H1 (cell line): Measurements from ENCODE around the gene ANKRD29. TPM values are rescaled to one million over a fixed set of nuclear protein-coding genes. Genes with fewer than 3 reads are reported as not detected.

Experiments used
- CTCF ChIA-PET: fragments of 300-600 bp; sonication (Branson Sonifier 250); formaldehyde crosslinking; loops from one replicate; lab custom pipeline; 2021; ENCODE audit not compliant: partially characterized antibody; lab: Charles Lee
- POLR2A ChIA-PET: fragments of 300-600 bp; sonication (Branson Sonifier 250); formaldehyde crosslinking; loops from one replicate; lab custom pipeline; 2021; ENCODE audit warnings: inconsistent platforms; ENCODE audit not compliant: partially characterized antibody; lab: Charles Lee
- DNase-seq, 2 experiments: peaks; one replicate each; pipeline versions ENCODE4 v3.0.0 to v3.0.0-alpha.2; 2010 to 2022; ENCODE audit warnings: low spot score in 2 of 2, low read depth in 1 of 2, mixed read lengths in 1 of 2
- FAIRE-seq: peaks from 2 replicates; lab custom pipeline; 2011; peaks lifted over from hg19 to GRCh38; lab: Jason Lieb, UNC
- H2AFZ ChIP-seq: 2 replicates; pipeline ENCODE4 v1.8.1; 2012; ENCODE audit warnings: low read length, inconsistent platforms
- H2AK5ac ChIP-seq: 2 replicates; pipeline ENCODE4 v1.6.1; 2013; ENCODE audit warnings: low read depth, low read length
- H2BK120ac ChIP-seq: replicated peaks from 2 replicates; pipeline ENCODE3; 2013; ENCODE audit warnings: low read depth, low read length, inconsistent platforms
- H2BK12ac ChIP-seq: 2 replicates; pipeline ENCODE4 v1.6.1; 2013; ENCODE audit warnings: low read depth, low read length
- H2BK15ac ChIP-seq: 2 replicates; pipeline ENCODE4 v1.6.1; 2013; ENCODE audit warnings: low read length
- H2BK20ac ChIP-seq: 2 replicates; pipeline ENCODE4 v1.6.1; 2013; ENCODE audit warnings: low read length
- H2BK5ac ChIP-seq: 2 replicates; pipeline ENCODE4 v1.6.1; 2013; ENCODE audit warnings: low read depth, low read length
- H3K14ac ChIP-seq: 2 replicates; pipeline ENCODE4 v1.6.1; 2013; ENCODE audit warnings: inconsistent platforms; ENCODE audit not compliant: insufficient read length
- H3K18ac ChIP-seq: 2 replicates; pipeline ENCODE4 v1.6.1; 2013; ENCODE audit warnings: low read length; ENCODE audit errors: extremely low read depth
- H3K23ac ChIP-seq: 2 replicates; pipeline ENCODE4 v1.6.1; 2013; ENCODE audit warnings: inconsistent platforms; ENCODE audit not compliant: insufficient read length
- H3K23me2 ChIP-seq: 2 replicates; pipeline ENCODE4 v1.6.1; 2013; ENCODE audit warnings: low read depth, low read length
- H3K27ac ChIP-seq: 2 replicates; pipeline ENCODE4 v1.6.1; 2011; ENCODE audit warnings: low read depth, low read length, inconsistent platforms
- H3K27me3 ChIP-seq, 4 experiments: replicated peaks in 1 of 4; 1 replicate in 1 of 4; 2 replicates in 3 of 4; pipeline versions ENCODE4 v1.6.1 to v1.8.1; 2011 to 2013; ENCODE audit warnings: low read length in 3 of 4, mild to moderate bottlenecking in 3 of 4, inconsistent platforms in 2 of 4, mixed read lengths in 2 of 4, moderate library complexity in 1 of 4; ENCODE audit not compliant: control insufficient read depth in 3 of 4, insufficient read depth in 3 of 4; ENCODE audit errors: extremely low read depth in 1 of 4
- H3K36me3 ChIP-seq, 4 experiments: 2 replicates each; pipeline versions ENCODE4 v1.6.1 to v1.8.1; 2011 to 2013; ENCODE audit warnings: mild to moderate bottlenecking in 4 of 4, low read length in 3 of 4, moderate library complexity in 2 of 4, control low read depth in 1 of 4, inconsistent platforms in 1 of 4; ENCODE audit not compliant: insufficient read depth in 4 of 4, control insufficient read depth in 2 of 4
- H3K4ac ChIP-seq: replicated peaks from 2 replicates; pipeline ENCODE3; 2013; ENCODE audit warnings: low read length, low read depth, mixed read lengths, inconsistent platforms; ENCODE audit not compliant: insufficient read length
- H3K4me1 ChIP-seq, 4 experiments: replicated peaks in 1 of 4; 1 replicate in 1 of 4; 2 replicates in 3 of 4; pipeline versions ENCODE4 v1.6.1 to v1.8.1; 2011 to 2013; ENCODE audit warnings: low read length in 3 of 4, inconsistent platforms in 2 of 4, mixed read lengths in 1 of 4; ENCODE audit not compliant: insufficient read depth in 4 of 4, control insufficient read depth in 3 of 4
- H3K4me2 ChIP-seq, 2 experiments: 2 replicates each; pipeline versions ENCODE4 v1.6.1 to v1.8.1; 2011 to 2013; ENCODE audit warnings: low read depth in 2 of 2, low read length in 2 of 2, control low read depth in 1 of 2, inconsistent platforms in 1 of 2, mild to moderate bottlenecking in 1 of 2; ENCODE audit not compliant: insufficient read depth in 1 of 2
- H3K4me3 ChIP-seq, 4 experiments: fragments of 200-600, 300-600 bp in 1 of 4; sonication (generic), shearing (Covaris generic), sonication (Bioruptor Twin) in 1 of 4; 2 replicates each; pipeline versions ENCODE4 v1.5.1 to v1.8.1; 2011 to 2016; ENCODE audit warnings: low read length in 4 of 4, low read depth in 3 of 4, control low read depth in 2 of 4, inconsistent platforms in 2 of 4, mild to moderate bottlenecking in 2 of 4, mixed read lengths in 1 of 4, moderate library complexity in 1 of 4; ENCODE audit not compliant: insufficient read depth in 2 of 4; ENCODE audit errors: extremely low read depth in 1 of 4
- H3K56ac ChIP-seq: replicated peaks from 2 replicates; pipeline ENCODE3; 2013; ENCODE audit warnings: low read depth, mild to moderate bottlenecking, mixed read lengths, low read length, inconsistent platforms; ENCODE audit not compliant: insufficient read length
- H3K79me1 ChIP-seq: 2 replicates; pipeline ENCODE4 v1.6.1; 2013; ENCODE audit warnings: low read depth, low read length, control low read depth
- H3K79me2 ChIP-seq, 2 experiments: 2 replicates each; pipeline versions ENCODE4 v1.6.1 to v1.8.1; 2012 to 2013; ENCODE audit warnings: low read length in 2 of 2, mild to moderate bottlenecking in 2 of 2, inconsistent platforms in 1 of 2; ENCODE audit not compliant: insufficient read depth in 2 of 2, control insufficient read depth in 1 of 2
- H3K9ac ChIP-seq, 4 experiments: replicated peaks in 1 of 4; 1 replicate in 1 of 4; 2 replicates in 3 of 4; pipeline versions ENCODE4 v1.6.1 to v1.8.1; 2011 to 2013; ENCODE audit warnings: low read depth in 3 of 4, low read length in 3 of 4, control low read depth in 2 of 4, mild to moderate bottlenecking in 2 of 4, moderate library complexity in 2 of 4, inconsistent platforms in 1 of 4; ENCODE audit errors: extremely low read depth in 1 of 4
- H3K9me3 ChIP-seq, 2 experiments: 2 replicates each; pipeline versions ENCODE4 v1.6.1 to v1.8.1; 2012 to 2013; ENCODE audit warnings: mild to moderate bottlenecking in 2 of 2, moderate library complexity in 2 of 2, control low read depth in 1 of 2, inconsistent platforms in 1 of 2, low read depth in 1 of 2, low read length in 1 of 2, mixed read lengths in 1 of 2; ENCODE audit not compliant: insufficient read depth in 2 of 2
- H4K20me1 ChIP-seq, 2 experiments: replicated peaks in 1 of 2; 2 replicates each; pipeline versions ENCODE3 to v1.8.1; 2011 to 2013; ENCODE audit warnings: inconsistent platforms in 2 of 2, low read length in 2 of 2, mild to moderate bottlenecking in 1 of 2; ENCODE audit not compliant: insufficient read depth in 2 of 2, control insufficient read depth in 1 of 2
- H4K5ac ChIP-seq: 2 replicates; pipeline ENCODE4 v1.6.1; 2013; ENCODE audit warnings: low read length, low read depth, mixed read lengths, inconsistent platforms; ENCODE audit not compliant: insufficient read length
- H4K8ac ChIP-seq: 2 replicates; pipeline ENCODE4 v1.8.0; 2013; ENCODE audit warnings: mild to moderate bottlenecking, moderate library complexity, low read length, inconsistent platforms; ENCODE audit not compliant: insufficient read depth; ENCODE audit errors: extremely low read depth
- H4K91ac ChIP-seq: replicated peaks from 2 replicates; pipeline ENCODE3; 2013; ENCODE audit warnings: low read length, mixed read lengths, inconsistent platforms; ENCODE audit not compliant: insufficient read length
- BRCA1 ChIP-seq: IDR thresholded peaks from 2 replicates; pipeline ENCODE4 v1.6.1; 2012; ENCODE audit warnings: low read depth, low read length, improper control_type of control experiment
- CBX8 ChIP-seq: fragments of 300-800, 300-1000 bp; sonication (generic); IDR thresholded peaks from 2 replicates; pipeline ENCODE4 v1.7.1; 2016; ENCODE audit warnings: low read depth, low read length, borderline replicate concordance
- CREB1 ChIP-seq: IDR thresholded peaks from 2 replicates; pipeline ENCODE4 v1.6.1; 2012; ENCODE audit warnings: inconsistent platforms
- CTBP2 ChIP-seq: IDR thresholded peaks from 2 replicates; pipeline ENCODE4 v1.7.0; 2011; ENCODE audit warnings: borderline replicate concordance, mild to moderate bottlenecking, moderate library complexity, mixed read lengths, low read length; ENCODE audit not compliant: insufficient read depth, insufficient read length
- E2F6 ChIP-seq: IDR thresholded peaks from 2 replicates; pipeline ENCODE4 v1.6.1; 2012; ENCODE audit warnings: inconsistent platforms
- EZH2 ChIP-seq: fragments of 200-600 bp; sonication (generic); IDR thresholded peaks from 2 replicates; pipeline ENCODE4 v1.7.1; 2012; ENCODE audit warnings: low read depth, mild to moderate bottlenecking, moderate library complexity, low read length, inconsistent platforms; ENCODE audit not compliant: severe bottlenecking
- GABPA ChIP-seq: IDR thresholded peaks from 2 replicates; pipeline ENCODE4 v1.6.1; 2011; ENCODE audit warnings: mild to moderate bottlenecking, low read length, moderate library complexity, borderline replicate concordance; ENCODE audit not compliant: insufficient read depth
- JUN ChIP-seq: IDR thresholded peaks from 2 replicates; pipeline ENCODE4 v1.6.1; 2011; ENCODE audit warnings: low read depth, mild to moderate bottlenecking, improper control_type of control experiment, low read length
- JUND ChIP-seq: IDR thresholded peaks from 2 replicates; pipeline ENCODE4 v1.6.1; 2011; ENCODE audit warnings: mild to moderate bottlenecking, improper control_type of control experiment, low read length
- RAD21 ChIP-seq, 2 experiments: IDR thresholded peaks in 1 of 2; conservative IDR thresholded peaks in 1 of 2; 2 replicates each; pipeline ENCODE4 v1.6.1; 2011; ENCODE audit warnings: low read depth in 2 of 2, low read length in 2 of 2, improper control_type of control experiment in 1 of 2, inconsistent platforms in 1 of 2, mild to moderate bottlenecking in 1 of 2, moderate library complexity in 1 of 2
- SP1 ChIP-seq: IDR thresholded peaks from 2 replicates; pipeline ENCODE4 v1.6.1; 2011; ENCODE audit warnings: low read depth, low read length
- YY1 ChIP-seq: IDR thresholded peaks from 2 replicates; pipeline ENCODE4 v1.6.1; 2011; ENCODE audit warnings: low read depth, mild to moderate bottlenecking, low read length
- ZNF274 ChIP-seq: IDR thresholded peaks from 2 replicates; pipeline ENCODE4 v1.7.0; 2012; ENCODE audit warnings: low read length, borderline replicate concordance; ENCODE audit errors: extremely low read depth
- WGBS, 2 experiments: shearing (Covaris generic) in 1 of 2; methylation state at CpG; one replicate each; pipeline versions ENCODE4 v1.1.6 to v1.1.7; 2013 to 2015; ENCODE audit warnings: low lambda C conversion rate in 2 of 2, mixed read lengths in 2 of 2, inconsistent platforms in 1 of 2, low coverage in 1 of 2, missing lambda C conversion rate in 1 of 2; ENCODE audit not compliant: insufficient replicate concordance in 2 of 2, insufficient coverage in 1 of 2, insufficient read length in 1 of 2; ENCODE audit errors: extremely low coverage in 1 of 2, missing lambda C conversion rate in 1 of 2; 5-methylcytosine and 5-hydroxymethylcytosine counted together
- polyA plus RNA-seq, 7 experiments: library from polyadenylated mRNA; depleted of rRNA in 3 of 7; stranded (reverse) in 5 of 7; unstranded in 2 of 7; fragments of >200 nt in 5 of 7; fragments of 200-250 nt in 2 of 7; gene quantifications; 1 replicate in 5 of 7; 2 replicates in 1 of 7; 4 replicates in 1 of 7; pipeline versions ENCODE4 v1.2.1 to v1.2.3, GENCODE V29; 2011 to 2013; ENCODE audit warnings: missing spikeins in 2 of 7, mixed read lengths in 2 of 7
- total RNA-seq: library from RNA; stranded (reverse); fragmentation: NEBNext Ultra II Directional; extraction: Animal tissue kit (Norgen Biotek cat#: 25700); gene quantifications from 2 replicates; pipeline ENCODE4 v1.2.1, GENCODE V29; 2021

Gene ANKRD29
- total and polyA plus RNA-seq, 2 of the 8 experiments (the other 6 are each of a cell fraction or from before 2014, with no cell fraction given) = 3.0 to 7.3 TPM

DNA sequence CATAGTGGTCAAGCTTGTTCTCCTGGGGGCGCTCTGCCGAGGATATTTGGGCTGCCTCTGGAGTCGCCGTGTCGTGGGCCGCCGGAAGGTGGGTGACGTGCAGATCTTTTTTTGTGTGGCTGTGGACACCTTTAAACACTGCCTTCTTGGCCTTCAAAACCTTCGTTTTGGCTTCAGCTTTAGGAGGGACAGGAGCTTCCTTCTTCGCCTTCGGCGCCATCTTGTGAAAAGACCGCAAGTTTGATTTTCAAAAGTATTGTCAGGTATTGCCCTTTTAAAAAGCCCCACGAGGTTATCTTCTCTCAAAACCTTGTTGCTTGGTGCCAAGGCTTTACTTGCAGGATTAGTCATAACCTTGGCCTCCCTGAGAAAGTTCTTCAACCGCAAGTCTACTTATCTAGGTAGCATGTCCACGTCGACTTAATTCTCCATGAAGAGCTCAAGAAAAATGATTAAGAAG, 47.4 kb upstream of the ANKRD29 start:
- Histone ChIP-seq H2BK15ac (no peak overlapping the region), H3K9ac (no peak overlapping the region), H3K36me3 (no peaks in the 10 kb centered on the region), H4K5ac (no peak overlapping the region), H3K9me3 (peaks cover 0 to 3% of the 10 kb centered on the region in 2 experiments; a peak in 1 of 4 replicates), H2AK5ac (no peak overlapping the region), H3K4me3 (no peak overlapping the region), H4K8ac (no peak overlapping the region), H3K18ac (no peak overlapping the region), H2AFZ (peak overlapping the region; percentile 51; the same call in 1 of the 2 replicates), H2BK12ac (no peak overlapping the region), H3K27ac (no peak overlapping the region), H4K91ac (no peak overlapping the region), H3K79me2 (no peaks in the 10 kb centered on the region), H3K4ac (no peak overlapping the region), H3K23ac (no peak overlapping the region), H2BK5ac (no peak overlapping the region), H3K79me1 (no peaks in the 10 kb centered on the region), H2BK20ac (no peak overlapping the region), H3K4me1 (no peaks in the 10 kb centered on the region), H2BK120ac (no peak overlapping the region), H3K4me2 (no peak overlapping the region), H3K14ac (no peak overlapping the region), H3K56ac (no peak overlapping the region), H3K23me2 (no peaks in the 10 kb centered on the region), H4K20me1 (no peaks in the 10 kb centered on the region), H3K27me3 (no peaks in the 10 kb centered on the region)
- no peak for DNase-seq
- FAIRE-seq = no peak
- 90% methylated on average over 17 of the region's 17 CpGs; no CpG with 5 or more reads in 1 of the 2 experiments for WGBS, 2 experiments
- CTCF ChIA-PET = interaction anchor here (0.5 to 1.6 kb wide), 11 partner anchors 10 to 553 kb away, joined by 3 to 5 read pairs (median 3); no protein-coding TSS in a partner anchor
- POLR2A ChIA-PET = interaction anchor here (0.8 kb wide), 1 partner anchor 91 kb away, joined by 3 read pairs; no protein-coding TSS in a partner anchor
- TF ChIP-seq RAD21 (IDR thresholded peaks at IDR 0.05 in 1 of 2, conservative IDR thresholded peaks at IDR 0.05 in 1 of 2; ENCODE audit: low read depth in 2 of 2, low read length in 2 of 2) (peak in 1 of 2 experiments; percentile 8; a peak in 1 of 4 replicates), YY1 (no peak), BRCA1 (no peak), SP1 (no peak), CTBP2 (no peak), EZH2 (no peak), E2F6 (peak; percentile 67; the same call in 1 of the 2 replicates), JUND (no peak), JUN (no peak), CBX8 (no peak), ZNF274 (no peak), GABPA (no peak), CREB1 (no peak)
